Ramos (cell line): ENCODE measurements around the gene GNGT2.

Experiments used
- in situ Hi-C: fragments of 300-500 bp; cut with MboI; formaldehyde crosslinking; loops from one replicate; pipeline ENCODE4 v1.14.3; 2022; ENCODE audit warnings: low sequenced_read_pairs; ENCODE audit not compliant: unreplicated experiment

GNGT2 gene

DNA sequence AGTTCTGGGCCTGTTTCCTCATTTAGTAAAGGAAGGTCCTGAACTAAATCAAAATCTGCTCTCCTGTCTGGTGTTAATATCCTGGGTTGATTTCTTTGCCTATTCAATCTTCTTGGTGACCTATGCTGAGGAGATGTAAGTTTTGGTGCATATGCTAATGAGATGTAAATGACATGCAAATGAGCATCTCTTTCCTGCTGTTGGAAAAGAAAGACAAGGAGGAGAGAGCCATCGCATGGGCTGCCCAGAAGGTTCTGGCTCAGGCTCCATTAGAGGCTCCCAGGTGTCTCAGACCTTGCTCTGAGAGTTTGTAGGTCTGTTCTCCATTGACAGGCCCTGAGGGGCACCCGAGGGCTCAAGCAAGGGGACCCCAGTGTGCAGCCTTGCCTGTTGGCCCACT, 3.5 kb upstream of the GNGT2 start:
- in situ Hi-C loops, result no loop called here

GRCh38 chr17:49213399-49213798, 3.0 kb upstream of the GNGT2 start:
- in situ Hi-C loops, result no loop called here

- in situ Hi-C loops, result no loop called here
Measured at GRCh38 chr17:49209061-49209571, 1.3 kb downstream of the GNGT2 start.

- in situ Hi-C loops, result no loop called here
Measured at GRCh38 chr17:49204516-49204915, 5.9 kb downstream of the GNGT2 start.

DNA sequence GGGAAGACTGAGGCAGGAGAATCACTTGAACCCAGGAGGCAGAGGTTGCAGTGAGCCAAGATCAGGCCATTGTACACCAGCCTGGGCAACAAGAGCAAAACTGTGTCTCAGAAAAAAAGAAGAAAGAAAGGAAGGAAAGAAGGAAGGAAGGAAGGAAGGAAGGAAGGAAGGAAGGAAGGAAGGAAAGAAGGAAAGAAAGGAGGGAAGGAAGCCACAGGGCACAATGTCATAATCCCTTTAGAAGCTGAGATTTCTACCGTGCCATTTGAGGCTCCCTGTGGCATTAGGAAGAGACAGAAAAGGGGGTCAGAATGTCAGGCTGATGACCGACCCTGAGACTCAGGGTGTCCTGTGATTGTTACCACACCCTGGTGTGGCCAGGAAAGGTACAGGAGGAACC, 6.6 kb downstream of the GNGT2 start:
- in situ Hi-C loops, result no loop called here

DNA sequence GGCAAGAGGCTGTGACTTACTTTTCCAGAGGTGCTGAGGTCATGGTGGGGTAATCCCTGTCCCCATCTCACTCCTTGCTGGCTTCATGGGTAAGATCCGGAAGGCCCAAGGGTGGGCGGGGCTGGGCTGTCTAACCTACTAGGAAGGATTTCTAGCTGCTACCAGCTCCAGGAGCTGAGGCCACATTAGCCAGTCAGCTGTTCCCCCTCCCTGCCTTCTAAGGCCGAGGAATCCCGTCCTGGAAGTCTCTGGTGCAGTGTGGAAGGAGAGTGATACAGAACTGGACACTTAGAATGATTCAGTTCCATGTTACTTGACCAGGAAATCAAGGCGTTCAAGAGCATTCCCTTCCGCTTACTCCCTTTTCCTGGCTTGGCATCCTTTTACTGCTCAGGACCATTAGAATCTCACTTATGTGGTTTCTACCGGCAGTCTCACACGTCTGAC, 8.9 kb downstream of the GNGT2 start:
- in situ Hi-C loops, result no loop called here

DNA sequence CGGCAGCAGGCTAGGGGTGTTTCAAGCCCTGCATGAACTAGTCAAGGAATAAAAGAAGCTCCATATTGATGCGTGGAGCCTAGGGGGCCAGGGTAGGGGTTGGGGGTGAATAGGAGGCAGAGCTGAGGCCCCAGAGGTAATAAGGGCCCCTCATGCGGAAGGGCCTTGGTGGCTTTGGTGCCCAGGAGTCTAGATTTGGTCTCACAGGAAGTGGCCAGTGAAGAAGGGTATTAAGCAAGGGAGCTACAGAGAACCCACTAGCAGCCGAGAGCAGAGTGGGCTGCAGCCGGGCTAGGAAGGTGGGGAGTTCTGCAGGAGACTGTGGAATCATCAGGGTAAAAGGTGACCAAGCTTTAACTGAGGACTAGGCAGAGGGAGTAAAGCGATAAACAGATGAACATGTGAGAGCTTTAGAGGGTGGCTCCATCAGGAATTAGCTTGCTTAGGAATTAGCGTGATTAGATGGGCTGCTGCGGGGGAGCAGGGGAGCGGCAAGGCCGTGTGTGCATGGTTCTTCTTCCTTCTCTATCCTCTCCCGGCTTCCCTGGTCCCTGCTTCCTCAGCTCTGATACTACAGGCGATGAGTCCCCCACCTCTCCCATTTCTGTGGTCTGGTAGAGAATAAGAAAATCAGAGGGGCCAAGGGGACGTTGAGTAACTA, 9.8 kb downstream of the GNGT2 start:
- in situ Hi-C loops, result no loop called here

GRCh38 chr17:49198211-49198610, 12.2 kb downstream of the GNGT2 start:
- in situ Hi-C loops, result loop anchor here (25.0 kb wide), 1 partner anchor 189 kb away; no protein-coding TSS in a partner anchor

GRCh38 chr17:49197346-49197998, 12.9 kb downstream of the GNGT2 start:
- in situ Hi-C loops, result loop anchor here (25.0 kb wide), 1 partner anchor 190 kb away; no protein-coding TSS in a partner anchor

GRCh38 chr17:49196520-49196919, 13.9 kb downstream of the GNGT2 start:
- in situ Hi-C loops, result loop anchor here (25.0 kb wide), 1 partner anchor 191 kb away; no protein-coding TSS in a partner anchor

DNA sequence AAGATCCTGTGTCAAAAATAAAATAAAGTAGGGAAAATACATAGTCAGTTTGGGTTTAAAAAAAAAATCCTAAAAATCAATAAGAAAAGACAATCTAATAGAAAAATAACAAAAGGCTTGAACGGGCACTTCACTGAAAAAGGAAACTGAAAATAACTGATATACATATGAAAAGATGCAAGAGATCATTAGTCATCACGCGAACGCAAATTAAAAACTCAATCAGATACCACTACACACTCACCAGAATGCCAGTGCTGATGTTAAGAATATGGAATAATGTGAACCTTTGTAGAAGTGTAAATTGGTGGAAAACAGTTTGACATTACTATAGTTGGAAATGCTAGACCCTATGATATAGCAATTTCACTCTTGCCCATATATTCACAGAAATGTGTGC, 14.6 kb downstream of the GNGT2 start:
- in situ Hi-C loops, result loop anchor here (25.0 kb wide), 1 partner anchor 192 kb away; no protein-coding TSS in a partner anchor

GRCh38 chr17:49194297-49194607, 16.1 kb downstream of the GNGT2 start:
- in situ Hi-C loops, result loop anchor here (25.0 kb wide), 1 partner anchor 193 kb away; no protein-coding TSS in a partner anchor

DNA sequence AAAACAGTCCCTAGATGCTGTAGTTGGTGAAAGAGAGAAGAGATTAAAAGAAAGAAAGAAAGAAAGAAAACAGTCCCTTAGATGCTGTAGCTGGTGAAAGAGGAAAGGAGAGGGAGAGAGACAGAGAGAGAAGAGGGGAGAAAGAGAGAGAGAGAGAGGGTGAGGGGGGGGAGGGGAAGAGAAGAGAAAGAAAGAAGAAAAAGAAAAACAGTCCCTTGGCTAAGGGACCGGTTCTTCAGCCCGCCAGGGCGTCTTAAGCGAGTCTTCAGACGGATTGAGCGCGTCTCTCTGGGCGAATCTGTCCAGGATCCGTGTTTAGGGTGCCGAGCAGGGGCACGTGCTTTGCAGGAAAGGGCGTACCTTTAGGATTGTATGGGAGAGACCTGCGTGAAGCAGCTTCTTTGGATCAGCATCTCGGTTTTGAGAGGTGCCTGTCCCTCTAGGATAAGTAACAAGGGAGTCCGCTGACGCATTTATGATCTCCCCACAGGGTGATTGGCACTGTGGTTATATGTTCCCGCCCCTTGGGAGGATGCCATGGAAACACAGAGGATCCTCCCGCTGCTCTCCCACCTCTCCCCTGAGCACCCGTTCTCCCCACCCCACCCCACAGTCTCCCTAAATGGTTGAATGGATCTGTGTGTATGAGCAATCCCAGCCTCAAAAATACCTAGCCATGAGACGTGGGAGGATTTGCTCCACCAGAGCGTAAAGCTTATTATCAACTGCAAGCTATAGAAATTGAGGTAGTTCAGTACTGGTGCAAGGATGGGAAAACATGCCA, 16.7 kb downstream of the GNGT2 start:
- in situ Hi-C loops, result loop anchor here (25.0 kb wide), 1 partner anchor 194 kb away; no protein-coding TSS in a partner anchor

GRCh38 chr17:49191917-49192741, 18.2 kb downstream of the GNGT2 start:
- in situ Hi-C loops, result loop anchor here (25.0 kb wide), 1 partner anchor 195 kb away; no protein-coding TSS in a partner anchor

DNA sequence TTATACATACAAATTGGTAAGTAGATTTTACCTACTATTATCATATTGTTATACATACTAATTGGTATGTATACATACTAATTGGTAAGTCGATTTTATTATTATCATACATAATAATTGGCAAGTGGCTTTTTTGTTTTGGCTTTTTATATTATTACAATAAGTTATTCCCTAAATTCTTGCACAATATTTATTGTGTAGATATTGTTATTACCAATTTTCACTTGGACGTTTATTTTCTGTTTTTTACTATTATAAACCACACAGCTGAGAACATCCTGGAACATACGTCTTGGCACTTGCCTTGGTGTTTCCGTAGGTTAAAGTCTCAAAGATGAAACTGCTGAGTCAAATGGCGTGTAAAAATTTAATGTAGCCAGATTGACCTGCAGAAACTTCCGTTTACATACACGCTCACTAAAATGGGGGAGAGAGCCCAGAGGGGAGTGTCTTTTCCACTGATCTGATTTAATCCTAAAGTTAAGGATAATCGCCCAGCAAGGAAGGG, 18.9 kb downstream of the GNGT2 start:
- in situ Hi-C loops, result loop anchor here (25.0 kb wide), 1 partner anchor 196 kb away; no protein-coding TSS in a partner anchor

DNA sequence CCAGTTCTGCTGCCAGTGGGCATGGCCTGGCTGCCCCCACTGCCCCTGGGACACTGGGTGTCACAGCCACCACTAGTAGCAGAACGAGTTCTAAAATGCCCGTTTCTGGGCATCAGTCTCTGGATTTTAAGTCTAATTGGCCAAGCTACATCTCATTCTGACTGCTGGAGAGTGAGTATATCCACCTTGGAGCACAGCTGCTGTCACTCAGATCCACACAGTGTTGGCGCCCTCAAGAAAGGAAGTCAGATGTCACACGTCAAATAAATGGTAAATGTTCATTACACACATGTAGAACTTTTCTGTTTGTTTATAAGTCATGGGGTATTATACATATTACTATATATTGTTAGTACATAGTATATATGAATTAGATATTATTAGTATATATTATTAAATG, 19.4 kb downstream of the GNGT2 start:
- in situ Hi-C loops, result loop anchor here (25.0 kb wide), 1 partner anchor 196 kb away; no protein-coding TSS in a partner anchor

DNA sequence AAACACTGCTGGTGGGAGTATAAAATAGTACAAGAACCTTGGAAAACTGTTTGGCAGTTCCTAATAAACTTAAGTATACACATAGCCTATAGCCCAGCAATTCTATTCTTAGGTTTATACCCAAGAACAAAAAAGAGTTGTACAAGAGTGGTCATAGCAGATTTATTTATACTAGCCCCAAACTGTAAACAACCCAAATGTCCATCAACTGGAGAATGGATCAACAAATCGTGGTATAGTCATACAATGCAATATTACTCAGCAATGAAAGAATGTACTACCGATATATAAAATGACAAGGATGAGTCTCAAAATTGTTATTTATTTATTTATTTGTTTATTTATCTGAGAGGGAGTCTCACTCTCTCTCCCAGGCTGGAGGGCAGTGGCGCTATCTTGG, 23.1 kb downstream of the GNGT2 start:
- in situ Hi-C loops, result loop anchor here (25.0 kb wide), 1 partner anchor 200 kb away; no protein-coding TSS in a partner anchor

GRCh38 chr17:49185381-49185780, 25.0 kb downstream of the GNGT2 start:
- in situ Hi-C loops, result loop anchor here (25.0 kb wide), 1 partner anchor 202 kb away; no protein-coding TSS in a partner anchor

GRCh38 chr17:49184522-49184921, 25.9 kb downstream of the GNGT2 start:
- in situ Hi-C loops, result loop anchor here (25.0 kb wide), 1 partner anchor 203 kb away; no protein-coding TSS in a partner anchor
